CD4-positive, alpha-beta T cell treated with Interleukin-2 at 100 ng/mL for 4 hours (primary cell): ENCODE results near the gene MUS81.
A peak's percentile ranks its signal among the peaks of the same experiment; 100 is the strongest.
"Not testable (repeated sequence)": the region's sequence is repeated elsewhere in the genome, so short reads cannot be mapped to it uniquely, and the experiment has no call there.

Experiments
- DNase-seq: peaks from one replicate; pipeline ENCODE4 v3.0.0-alpha.2; 2020; ENCODE audit warnings: low spot score

Gene MUS81, protein sequence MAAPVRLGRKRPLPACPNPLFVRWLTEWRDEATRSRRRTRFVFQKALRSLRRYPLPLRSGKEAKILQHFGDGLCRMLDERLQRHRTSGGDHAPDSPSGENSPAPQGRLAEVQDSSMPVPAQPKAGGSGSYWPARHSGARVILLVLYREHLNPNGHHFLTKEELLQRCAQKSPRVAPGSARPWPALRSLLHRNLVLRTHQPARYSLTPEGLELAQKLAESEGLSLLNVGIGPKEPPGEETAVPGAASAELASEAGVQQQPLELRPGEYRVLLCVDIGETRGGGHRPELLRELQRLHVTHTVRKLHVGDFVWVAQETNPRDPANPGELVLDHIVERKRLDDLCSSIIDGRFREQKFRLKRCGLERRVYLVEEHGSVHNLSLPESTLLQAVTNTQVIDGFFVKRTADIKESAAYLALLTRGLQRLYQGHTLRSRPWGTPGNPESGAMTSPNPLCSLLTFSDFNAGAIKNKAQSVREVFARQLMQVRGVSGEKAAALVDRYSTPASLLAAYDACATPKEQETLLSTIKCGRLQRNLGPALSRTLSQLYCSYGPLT

DNA sequence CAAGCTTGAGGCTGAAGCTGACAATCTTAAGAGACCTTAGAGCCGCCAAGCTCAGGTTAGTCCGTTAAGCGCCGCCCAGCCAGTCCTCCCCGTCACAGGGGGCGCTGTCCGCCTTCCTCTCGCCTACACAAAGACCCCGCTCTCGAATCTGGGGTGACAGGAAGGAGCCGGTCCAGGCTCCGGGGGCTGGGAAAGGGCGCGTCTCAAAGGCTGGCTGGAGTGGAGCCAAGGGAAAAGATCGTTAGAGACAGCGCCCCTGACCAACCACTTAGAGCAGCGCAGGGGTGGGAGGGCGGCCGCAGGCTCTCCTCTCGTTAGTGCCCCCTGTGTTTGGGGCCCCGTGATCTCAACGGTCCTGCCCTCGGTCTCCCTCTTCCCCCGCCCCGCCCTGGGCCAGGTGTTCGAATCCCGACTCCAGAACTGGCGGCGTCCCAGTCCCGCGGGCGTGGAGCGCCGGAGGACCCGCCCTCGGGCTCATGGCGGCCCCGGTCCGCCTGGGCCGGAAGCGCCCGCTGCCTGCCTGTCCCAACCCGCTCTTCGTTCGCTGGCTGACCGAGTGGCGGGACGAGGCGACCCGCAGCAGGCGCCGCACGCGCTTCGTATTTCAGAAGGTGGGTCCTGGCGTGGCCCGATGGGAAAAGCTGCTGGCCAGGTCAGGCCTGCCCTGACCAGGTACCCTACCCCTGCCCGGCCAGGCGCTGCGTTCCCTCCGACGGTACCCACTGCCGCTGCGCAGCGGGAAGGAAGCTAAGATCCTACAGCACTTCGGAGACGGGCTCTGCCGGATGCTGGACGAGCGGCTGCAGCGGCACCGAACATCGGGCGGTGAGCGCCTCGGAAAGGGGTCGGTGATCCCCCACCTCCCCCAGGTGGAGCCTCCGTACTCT is at the start of gene MUS81:
MUS81 (plus strand) TSS at position 156 of the 887 bp plus-strand sequence; CDS start at position 477, 321 bp downstream.
- peak; percentile 97 for DNase-seq

DNA sequence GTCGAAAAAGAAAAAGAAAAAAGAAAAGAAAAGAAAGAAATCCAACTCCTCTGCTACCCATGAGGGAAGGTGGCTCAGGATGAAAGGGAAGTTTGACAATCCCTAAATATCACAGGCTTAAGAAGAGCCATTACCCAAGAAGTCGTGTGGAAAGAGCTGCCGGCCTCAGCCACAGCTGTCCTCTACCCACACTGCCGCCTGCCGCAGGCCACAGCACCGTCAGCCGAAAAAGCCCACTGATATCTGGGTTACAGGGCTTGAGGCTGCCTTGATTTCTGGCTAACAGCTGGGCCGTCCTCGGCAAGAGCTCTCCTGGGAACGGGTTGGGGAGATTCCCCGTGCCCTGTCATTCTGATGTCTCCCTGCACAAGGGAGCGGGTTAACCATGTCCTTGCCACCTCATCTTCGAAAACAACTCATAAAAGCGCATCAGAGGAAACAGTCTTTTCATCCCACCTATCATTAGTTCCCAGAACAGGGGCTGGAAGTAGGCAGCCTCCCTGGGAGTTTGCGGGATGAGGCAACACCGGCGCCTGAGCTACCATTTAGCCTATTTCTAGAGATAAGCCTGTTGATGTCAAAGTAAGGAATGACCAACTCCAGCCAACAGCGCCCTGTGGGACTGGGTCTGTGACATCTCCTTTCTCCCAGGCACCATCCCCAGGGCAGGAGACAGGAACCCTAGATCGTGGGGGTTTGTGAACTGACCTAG is 48.3 kb upstream of the MUS81 start:
- no peak for DNase-seq

DNA sequence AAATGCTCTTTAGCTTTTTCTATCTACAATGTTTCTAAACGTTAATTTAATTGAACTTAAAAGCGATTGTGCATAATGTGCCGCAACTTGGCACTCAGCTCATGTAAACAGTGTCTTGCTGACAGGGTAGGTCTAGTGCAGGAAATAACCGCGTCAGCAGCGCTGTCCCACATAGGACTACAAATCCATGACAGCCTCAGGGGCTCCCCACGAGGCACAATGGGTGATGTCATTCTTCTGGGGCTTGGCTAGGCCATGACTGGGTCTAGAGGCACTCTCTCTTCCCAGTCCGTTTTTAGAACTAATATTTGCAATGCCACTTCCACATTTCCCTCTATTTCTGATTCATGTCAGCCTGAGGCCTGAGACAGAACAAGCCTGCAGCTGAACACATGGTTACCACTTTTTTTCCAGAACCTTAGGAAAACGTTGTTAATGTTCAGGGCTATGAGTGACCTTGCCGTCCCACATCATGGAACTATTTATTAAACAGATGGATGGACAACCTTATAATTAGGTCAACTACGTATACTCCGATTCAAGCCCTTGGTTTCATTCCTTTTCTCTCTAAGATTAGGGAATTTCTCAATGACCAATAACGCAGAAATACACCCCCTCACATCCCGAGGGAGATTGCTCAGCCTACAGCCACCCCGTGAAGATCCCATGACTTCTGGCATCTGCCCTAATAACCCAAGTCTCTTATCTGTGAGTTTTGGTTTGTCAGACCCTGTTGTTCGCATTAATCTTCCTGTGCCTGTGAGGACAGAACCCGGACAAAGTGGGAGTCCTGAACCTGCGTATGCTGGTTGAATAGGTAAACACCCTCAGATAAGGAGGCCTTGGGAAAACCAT is 45.9 kb upstream of the MUS81 start:
- no peak for DNase-seq

DNA sequence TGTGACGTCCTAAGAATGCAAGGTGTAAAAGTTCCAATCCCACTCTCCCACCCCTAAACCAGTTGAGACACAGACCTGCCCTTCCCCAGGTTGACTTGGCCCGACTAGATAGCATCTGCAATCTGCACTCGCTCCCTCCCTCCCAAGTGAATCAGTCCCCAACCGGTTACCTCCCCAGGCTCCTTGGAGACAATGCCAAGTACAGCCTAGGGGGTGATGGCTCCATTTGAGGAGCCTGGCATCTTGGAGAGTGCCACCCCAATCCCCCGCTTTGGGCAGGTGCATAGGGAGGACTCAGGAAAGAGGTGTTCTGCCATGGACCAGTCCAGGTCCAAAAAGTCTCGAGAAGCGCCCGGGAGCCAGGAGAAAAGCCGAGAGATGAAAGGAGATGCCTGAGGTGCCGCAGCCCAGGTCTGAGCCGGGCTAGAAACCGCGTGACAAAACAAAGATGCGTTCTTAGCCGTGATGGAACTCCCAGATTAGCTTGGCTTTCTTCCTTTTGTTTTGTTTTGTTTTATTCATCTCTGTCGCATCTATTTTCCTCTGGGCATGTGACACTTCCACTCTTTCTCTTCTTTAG is 45.2 kb upstream of the MUS81 start:
- DNase-seq = no peak

DNA sequence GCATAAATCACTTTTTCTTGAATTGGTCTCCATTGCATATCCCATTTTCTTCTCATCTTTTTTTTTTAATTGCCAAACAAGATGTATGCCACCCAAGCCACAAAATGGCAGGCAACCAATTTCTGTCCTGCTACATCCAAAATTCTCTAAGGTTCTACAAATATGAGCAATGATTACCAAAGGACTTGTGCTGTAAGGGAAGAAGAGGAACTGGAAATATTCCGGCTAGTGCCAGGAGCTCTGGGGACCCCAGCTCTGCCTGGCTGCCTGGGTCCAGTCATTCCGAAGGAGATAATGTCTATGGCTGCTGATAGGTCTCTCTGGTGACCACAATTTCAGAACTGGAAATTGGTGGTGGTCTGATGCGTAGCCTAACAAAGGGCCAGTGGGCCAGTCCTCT is 43.5 kb upstream of the MUS81 start:
- no peak for DNase-seq

DNA sequence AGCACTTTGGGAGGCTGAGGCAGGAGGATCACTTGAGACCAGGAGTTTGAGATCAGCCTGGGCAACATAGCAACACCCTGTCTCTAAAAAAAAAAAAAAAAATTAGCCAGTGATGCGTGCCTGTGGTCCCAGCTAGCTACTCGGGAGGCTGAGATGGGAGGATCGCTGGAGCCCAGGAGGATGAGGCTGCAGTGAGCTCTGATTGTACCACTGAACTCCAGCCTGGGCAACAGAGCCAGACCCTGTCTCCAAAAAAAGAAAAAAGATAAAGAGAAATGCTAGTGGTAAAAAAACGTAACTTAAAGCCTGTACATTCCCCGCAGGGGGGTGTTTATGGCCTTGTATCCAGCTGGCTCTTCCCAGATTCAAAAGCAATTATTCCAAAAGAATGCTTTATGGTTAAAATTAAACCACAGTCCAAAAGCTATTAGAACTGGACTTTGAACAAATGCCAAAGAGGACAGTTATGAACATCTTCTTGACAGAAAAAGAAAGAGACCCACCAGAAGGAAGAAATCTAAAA is 42.9 kb upstream of the MUS81 start:
- DNase-seq = no peak

DNA sequence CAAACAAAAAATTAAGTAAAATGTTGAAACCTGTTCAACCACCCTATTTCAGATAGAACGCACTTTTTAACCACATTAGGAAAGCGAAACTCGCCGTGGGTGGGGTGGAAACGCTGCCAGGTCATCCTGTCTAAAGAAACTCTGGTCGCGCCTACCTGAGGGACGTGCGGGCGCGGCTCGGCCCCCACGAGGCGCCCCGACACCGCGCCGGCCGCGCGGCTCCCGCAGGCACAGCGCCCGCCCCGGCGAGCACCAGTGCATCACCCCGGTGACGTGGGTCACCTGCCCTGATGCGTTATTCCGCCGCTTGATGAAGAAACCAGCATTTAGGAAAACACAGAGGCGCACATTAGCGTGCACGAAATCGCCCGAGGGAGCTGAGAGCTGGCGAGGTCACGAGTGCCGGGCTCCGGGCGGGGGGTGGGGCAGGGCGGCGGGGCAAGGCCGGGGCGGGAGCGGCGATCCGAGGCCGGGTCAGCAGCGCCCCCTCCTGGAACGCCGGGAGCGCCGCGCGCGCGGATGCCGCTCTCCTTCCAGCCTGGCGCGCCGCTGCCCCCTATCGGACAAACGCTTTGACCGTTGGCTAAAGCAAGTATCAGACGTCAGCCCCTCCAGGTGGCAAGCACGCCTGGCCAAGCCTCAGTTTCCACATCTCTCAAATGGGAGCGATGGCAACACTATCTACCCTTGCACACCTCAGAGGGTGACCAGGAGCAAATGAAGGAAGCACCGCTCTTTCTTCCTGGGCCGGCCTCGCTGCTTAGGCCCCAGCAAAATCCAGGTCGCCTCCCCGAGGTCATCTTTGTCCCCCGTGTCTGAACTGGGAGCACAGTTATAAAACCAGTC is 42.2 kb upstream of the MUS81 start:
- peak; percentile 93 for DNase-seq

DNA sequence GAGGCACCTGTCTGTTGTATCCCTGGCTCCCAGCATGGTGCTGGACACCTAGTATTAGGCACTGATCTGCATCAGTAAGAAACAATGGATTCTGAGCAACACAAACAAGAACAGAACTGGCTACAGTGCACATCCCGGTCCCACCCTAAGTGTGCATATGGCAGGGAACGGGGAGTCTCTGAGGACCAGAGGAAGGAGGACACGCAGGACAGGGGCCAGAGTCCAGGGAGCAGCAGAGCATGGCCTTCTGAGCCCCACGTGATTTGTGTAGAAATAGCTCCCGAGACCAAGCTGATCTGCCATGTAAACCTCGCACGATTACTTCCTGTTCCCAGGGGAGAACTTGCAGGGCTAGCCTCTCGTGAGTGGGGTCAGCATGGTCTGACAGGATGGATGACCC is 39.1 kb upstream of the MUS81 start:
- DNase-seq = no peak

DNA sequence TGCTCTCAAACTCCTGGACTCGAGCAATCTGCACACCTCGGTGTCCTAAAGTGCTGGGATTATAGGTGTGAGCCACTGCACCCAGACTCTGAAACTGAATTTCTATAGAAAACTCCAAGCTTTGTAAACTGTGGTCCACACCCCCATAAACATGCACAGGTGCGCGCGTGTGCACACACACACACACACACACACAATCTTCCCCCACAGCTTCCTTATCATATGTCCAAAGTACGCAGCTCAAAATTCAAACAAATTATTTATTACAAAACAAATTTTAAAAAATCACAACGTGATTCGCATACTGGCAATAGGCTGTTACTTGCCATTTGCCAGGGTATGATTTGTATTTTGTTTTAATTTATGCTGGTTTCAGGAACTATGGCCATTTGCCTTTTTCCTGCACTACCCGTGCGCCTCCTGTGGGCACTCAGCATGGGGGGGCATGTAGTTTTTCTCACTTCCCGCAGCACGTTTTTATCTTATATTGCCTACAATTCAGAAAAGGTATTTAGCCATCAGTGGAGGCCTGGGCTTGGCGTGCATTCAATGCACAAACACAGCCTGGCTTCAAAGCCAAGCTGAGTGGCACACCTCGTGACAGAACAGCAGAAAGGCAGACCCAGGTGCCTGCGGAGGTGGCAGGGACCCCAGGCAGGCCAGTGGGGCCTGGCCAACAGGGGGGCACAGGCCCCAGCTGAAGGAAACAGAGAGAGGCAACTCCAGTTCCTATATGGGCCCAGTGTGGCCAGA is 37.3 kb upstream of the MUS81 start:
- no peak for DNase-seq

DNA sequence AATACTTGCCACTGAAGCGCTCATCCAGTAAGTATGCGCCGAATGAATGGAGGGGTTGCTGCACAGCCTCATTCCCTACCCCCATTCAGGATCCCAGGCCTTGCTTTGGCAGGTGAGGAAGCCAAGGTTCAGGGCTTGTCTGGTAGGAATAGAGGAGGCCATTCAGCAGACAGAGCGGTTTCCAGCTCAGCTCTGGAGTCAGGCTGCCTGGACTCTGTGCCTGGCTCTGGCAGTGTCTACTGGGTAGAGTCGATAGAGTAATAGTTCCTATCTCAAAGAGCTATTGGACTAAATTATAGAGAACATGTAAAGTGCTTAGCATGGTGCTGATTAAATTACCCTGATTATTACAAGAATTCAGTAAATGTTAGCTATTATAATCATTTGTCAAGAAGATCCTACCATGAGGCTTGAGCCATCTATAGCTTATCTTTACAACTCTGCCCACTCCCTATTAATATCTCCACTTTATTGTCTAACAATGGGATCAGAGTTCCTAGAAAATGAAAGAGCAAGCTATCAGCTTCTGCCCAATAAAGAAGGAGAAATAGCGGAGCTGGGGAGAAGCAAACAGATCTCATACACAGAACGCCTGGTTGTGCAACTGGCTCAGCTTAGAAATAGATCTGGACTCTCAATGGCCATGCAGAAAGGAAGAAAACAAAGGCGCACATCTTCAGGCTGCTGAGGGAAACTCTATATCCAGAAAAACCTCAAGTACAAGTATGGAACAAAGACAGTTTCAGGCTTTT is 33.1 kb upstream of the MUS81 start:
- DNase-seq = no peak

DNA sequence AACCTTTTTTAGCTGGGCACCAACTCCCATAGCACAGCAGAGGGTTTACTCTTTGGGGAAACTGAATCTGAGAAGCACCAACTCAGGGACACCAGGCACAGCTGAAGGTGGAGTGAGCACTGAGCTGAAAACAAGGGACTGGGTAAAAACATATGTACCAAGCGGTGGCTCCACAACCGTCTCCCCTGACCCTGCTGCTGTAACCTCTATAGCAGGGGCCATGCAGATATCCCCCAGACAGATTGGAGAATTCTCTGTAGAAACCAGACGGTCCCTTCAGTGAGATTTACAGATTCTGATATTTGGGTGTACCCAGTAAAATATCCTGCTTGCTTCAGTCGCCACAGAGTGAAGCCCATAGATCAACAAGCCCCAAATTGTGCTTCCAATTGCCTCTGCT is 30.8 kb upstream of the MUS81 start:
- no peak for DNase-seq

DNA sequence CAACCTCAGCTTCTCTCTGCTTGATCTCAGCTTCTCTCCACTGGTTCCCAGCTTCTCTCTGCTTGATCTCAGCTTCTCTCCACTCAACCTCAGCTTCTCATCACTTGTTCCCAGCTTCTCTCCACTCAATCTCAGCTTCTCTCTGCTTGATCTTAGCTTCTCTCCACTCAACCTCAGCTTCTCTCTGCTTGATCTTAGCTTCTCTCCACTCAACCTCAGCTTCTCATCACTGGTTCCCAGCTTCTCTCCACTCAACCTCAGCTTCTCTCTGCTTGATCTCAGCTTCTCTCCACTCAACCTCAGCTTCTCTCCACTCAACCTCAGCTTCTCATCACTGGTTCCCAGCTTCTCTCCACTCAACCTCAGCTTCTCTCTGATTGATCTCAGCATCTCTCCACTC is 28.0 kb upstream of the MUS81 start:
- DNase-seq = not testable (repeated sequence)

DNA sequence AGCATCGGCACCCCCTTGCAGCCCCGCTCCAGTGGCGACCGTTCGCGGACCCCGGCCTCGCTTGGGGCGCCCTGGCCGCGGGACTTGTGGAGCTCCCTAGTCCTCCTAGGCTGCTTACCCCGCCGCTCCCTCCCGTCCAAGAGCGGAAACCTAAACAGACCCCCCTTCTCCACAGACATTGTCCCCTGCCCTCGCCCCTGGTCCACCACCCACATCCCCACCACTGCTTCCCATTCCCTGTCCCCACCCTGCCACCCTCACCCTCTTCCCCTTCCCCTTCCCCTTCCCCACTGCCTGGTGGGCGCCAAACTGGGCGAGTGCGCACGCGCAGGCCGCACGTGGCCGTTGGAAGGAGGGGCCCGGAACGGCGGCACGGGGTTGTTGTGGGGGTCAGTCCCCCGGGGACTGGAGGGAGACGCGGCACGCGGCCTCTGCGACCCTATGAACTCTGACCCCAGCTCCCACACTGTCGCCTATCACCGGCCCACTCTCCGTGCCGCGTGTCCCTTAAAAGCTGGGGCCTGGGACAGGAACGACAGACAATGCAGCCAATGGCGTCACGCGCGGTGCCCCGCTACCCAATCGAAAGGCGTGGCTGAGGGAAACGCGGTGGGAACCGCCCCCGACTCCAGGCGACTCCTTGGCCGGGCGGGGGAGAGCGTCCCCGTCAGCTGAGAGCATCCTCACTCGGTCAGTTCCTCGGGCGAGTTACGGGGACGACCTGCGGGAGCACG is 26.8 kb upstream of the MUS81 start, which contains the start of gene SNX32:
SNX32 (plus strand) TSS at position 667 of the 734 bp plus-strand sequence. CDS start 103 bp downstream, outside the sequence.
- peak; percentile 95 for DNase-seq

DNA sequence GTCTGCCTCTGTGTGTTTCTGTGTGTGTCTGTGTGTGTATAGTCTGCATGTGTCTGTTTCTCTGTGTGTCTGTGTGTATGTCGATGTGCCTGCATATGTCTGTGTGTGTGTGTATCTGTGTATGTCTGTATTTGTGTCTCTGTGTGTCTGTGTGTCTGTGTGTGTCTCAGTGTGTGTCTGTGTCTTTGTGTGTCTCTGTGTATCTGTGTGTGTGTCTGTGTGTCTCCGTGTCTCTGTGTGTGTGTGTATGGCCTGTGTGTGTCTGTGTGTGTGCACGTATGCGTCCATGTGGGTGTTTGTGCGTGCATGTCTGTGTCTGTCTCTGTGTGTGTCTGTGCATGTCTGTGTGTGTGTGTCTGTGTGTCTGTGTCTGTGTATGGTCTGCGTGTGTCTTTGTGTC is 26.0 kb upstream of the MUS81 start:
- DNase-seq = no peak

DNA sequence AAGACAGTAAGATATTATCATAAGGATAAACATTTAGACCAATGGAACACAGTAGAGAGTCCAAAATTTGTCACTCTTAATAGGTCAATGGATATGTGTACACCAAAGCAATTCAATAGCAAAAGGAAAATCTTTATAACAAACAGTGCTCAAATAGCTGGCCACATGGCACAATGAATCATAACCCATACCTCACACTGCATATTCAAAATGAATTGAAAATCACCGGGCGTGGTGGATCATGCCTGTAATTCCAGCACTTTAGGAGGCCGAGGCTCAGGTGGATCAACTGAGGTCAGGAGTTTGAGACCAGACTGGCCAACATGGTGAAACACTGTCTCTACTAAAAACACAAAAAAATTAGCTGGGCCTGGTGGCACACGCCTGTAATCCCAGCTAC is 18.1 kb upstream of the MUS81 start:
- DNase-seq = no peak

DNA sequence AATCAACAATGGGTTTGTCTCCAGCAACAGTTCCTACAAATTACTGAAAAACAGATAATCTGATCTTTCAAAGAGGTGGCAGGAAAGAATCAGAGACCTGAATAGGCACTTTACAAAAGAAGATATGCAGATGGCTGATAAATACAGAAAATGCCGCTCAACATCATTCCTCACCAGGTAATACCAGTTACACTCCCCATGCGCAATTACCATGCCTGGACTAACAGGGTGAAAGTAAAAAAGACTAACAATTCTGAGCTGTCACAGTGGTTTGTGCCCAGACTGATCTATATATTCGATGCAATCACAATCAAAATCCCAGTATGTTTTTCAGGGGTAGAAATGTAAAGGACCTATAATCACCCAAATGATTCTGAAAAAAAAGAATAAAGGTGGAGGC is 16.4 kb upstream of the MUS81 start:
- no peak for DNase-seq

DNA sequence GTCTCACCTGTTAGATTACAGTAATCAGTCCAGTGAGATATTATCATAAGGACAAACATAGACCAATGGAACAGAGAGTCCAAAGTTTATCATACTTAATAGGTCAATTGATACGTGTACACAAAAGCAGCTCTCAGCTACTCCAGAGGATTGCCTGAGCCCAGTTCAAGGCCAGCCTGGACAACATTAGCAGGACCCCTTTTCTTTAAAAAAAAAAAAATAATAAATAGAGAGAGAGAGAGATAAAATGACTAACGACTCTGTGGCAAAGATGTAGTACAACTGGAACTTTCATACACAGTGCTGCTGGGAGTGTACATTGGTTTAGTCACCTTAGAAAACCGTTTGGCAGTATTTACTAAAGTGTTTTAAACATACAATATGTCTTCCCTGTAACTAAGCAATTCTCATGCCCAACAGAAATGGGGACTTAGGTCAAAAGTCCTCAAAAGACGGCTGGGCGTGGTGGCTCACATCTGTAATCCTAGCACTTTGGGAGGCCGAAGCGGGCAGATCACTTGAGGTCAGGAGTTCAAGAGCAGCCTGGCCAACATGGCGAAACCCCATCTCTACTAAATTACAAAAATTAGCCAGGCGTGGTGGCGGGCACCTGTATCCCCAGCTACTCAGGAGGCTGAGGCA is 15.9 kb upstream of the MUS81 start:
- DNase-seq = no peak
